Uterus (tissue), 2 donors: Measurements from ENCODE around the gene ALG12.

Experiments
- CTCF ChIP-seq, 4 experiments: fragments of 200-600 bp in 2 of 4; fragments of 450-650 bp in 2 of 4; sonication (generic) in 2 of 4; IDR thresholded peaks; one replicate each; pipeline ENCODE4 v1.5.1; 2016 to 2019; ENCODE audit warnings: antibody characterized with exemption in 4 of 4, mild to moderate bottlenecking in 2 of 4, moderate library complexity in 1 of 4
- POLR2A ChIP-seq, 2 donors: fragments of 450-650 bp; IDR thresholded peaks; one replicate each; pipeline ENCODE4 v1.6.1; 2016; ENCODE audit warnings: antibody characterized with exemption in 2 of 2, mild to moderate bottlenecking in 1 of 2, moderate library complexity in 1 of 2

DNA sequence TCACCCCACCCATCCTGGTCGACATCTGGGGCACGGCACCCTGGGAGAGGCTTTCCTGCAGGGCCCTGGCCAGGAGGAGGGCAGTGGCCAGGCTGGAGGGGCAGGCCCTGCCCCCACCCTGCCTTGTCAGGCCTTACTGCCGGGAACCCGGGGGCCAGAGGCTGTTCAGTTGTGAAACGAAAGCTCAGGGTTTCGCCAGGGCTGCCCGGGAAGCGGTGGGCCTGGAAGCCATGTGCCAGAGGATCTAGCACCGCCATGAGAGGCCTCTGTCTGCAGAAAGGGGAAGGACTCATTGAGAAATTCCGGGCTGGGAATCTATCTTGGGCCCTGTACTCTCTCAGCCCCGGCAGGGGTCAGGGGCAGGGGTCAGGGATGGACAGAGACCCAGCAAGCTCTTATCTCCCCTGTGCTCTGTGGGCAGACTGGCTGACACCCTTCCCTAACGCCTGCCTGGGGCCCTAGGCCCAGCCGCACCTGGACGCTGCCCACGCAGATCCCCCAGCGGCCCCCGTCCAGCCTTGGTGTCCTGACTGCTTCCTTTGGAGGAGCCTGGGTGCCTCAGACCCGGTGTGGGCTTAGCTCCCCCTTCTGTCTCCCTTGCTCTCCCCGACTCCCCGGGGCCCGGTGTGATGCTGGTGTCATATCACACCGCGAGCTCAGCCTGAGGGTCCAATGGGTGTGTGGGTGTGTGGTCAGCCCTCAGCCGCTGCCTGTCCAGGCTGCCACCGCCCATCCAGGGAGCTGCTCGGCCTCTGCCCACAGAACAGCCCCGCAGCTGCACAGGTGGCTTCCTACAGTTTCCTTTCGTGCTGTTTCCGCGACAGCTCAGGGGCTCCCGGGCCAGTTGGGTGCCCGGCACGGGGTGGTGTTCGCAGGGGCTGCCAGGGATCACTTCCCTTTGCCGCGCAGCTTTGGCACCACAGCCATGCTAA is 48.8 kb upstream of the ALG12 start:
- TF ChIP-seq CTCF (IDR thresholded peaks at IDR 0.05) (no peak), POLR2A (IDR thresholded peaks at IDR 0.05) (no peak)
